SK-N-SH (cell line): ENCODE measurements around the gene LCA5.

ENCODE experiments used
- CTCF ChIP-seq: fragments of 200-600 bp; sonication (generic); IDR thresholded peaks from 2 replicates; pipeline ENCODE4 v1.6.1; 2017; ENCODE audit warnings: antibody characterized with exemption, mild to moderate bottlenecking, moderate library complexity
- FOSL2 ChIP-seq: IDR thresholded peaks from 2 replicates; pipeline ENCODE4 v1.4.0; 2012; ENCODE audit warnings: low read depth, mild to moderate bottlenecking, moderate library complexity, borderline replicate concordance
- FOXM1 ChIP-seq: IDR thresholded peaks from 2 replicates; pipeline ENCODE4 v1.4.0; 2012; ENCODE audit warnings: low read depth, mild to moderate bottlenecking
- POLR2AphosphoS5 ChIP-seq: IDR thresholded peaks from 2 replicates; pipeline ENCODE4 v1.6.1; 2012; ENCODE audit warnings: low read depth, low read length
- RCOR1 ChIP-seq: fragments of 150-350 bp; IDR thresholded peaks from 2 replicates; pipeline ENCODE4 v1.6.1; 2017; ENCODE audit warnings: antibody characterized with exemption, low read length
- SIN3A ChIP-seq: IDR thresholded peaks from 2 replicates; pipeline ENCODE4 v1.6.1; 2012; ENCODE audit warnings: low read depth, mild to moderate bottlenecking, low read length, moderate library complexity, borderline replicate concordance
- TCF12 ChIP-seq: IDR thresholded peaks from 2 replicates; pipeline ENCODE4 v1.4.0; 2012
- ZBTB33 ChIP-seq: IDR thresholded peaks from 2 replicates; pipeline ENCODE4 v1.4.0; 2012; ENCODE audit warnings: low read depth, borderline replicate concordance

GRCh38 chr6:79498842-79499241 is 38.4 kb downstream of the LCA5 start:
- TF ChIP-seq POLR2AphosphoS5 (no peak), FOSL2 (no peak), SIN3A (no peak), FOXM1 (no peak), RCOR1 (no peak), CTCF (no peak), ZBTB33 (no peak), TCF12 (no peak)
